Neural progenitor cell (in vitro differentiated cells): ENCODE results near the gene INS. TPM values are rescaled to one million over a fixed set of nuclear protein-coding genes. Genes with fewer than 3 reads are reported as not detected.

ENCODE experiments used
- DNase-seq: peaks from one replicate; pipeline ENCODE4 v3.0.0-alpha.2; 2016; ENCODE audit warnings: low spot score
- H2AFZ ChIP-seq: fragments of 200-600 bp; sonication (generic); replicated peaks from 2 replicates; pipeline ENCODE4 v1.6.1; 2016; ENCODE audit warnings: antibody characterized with exemption
- H3F3A ChIP-seq: fragments of 200-600 bp; sonication (generic); 2 replicates; pipeline ENCODE4 v1.6.1; 2016; ENCODE audit warnings: antibody characterized with exemption, low read depth
- H3K27ac ChIP-seq: fragments of 200-600 bp; sonication (generic); 2 replicates; pipeline ENCODE4 v1.5.1; 2016; ENCODE audit warnings: mild to moderate bottlenecking
- H3K27me3 ChIP-seq: fragments of 200-600 bp; sonication (generic); 2 replicates; pipeline ENCODE4 v1.6.1; 2016; ENCODE audit warnings: mild to moderate bottlenecking, moderate library complexity
- H3K36me3 ChIP-seq: fragments of 200-600 bp; sonication (generic); 2 replicates; pipeline ENCODE4 v1.5.1; 2016
- H3K4me1 ChIP-seq: fragments of 200-600 bp; sonication (generic); 2 replicates; pipeline ENCODE4 v1.6.1; 2016; ENCODE audit warnings: mixed run types
- H3K4me2 ChIP-seq: fragments of 200-600 bp; sonication (generic); 2 replicates; pipeline ENCODE4 v1.6.1; 2016
- H3K4me3 ChIP-seq: fragments of 200-600 bp; sonication (generic); 2 replicates; pipeline ENCODE4 v1.5.1; 2016
- H3K79me2 ChIP-seq: fragments of 200-600 bp; sonication (generic); 2 replicates; pipeline ENCODE4 v1.6.1; 2016; ENCODE audit warnings: low read depth
- H3K9ac ChIP-seq: fragments of 200-600 bp; sonication (generic); 2 replicates; pipeline ENCODE4 v1.6.1; 2016
- H3K9me3 ChIP-seq: fragments of 200-600 bp; sonication (generic); 2 replicates; pipeline ENCODE4 v1.5.1; 2016; ENCODE audit warnings: low read depth
- H4K20me1 ChIP-seq: fragments of 200-600 bp; sonication (generic); 2 replicates; pipeline ENCODE4 v1.6.1; 2016; ENCODE audit warnings: low read depth
- H3K27ac Mint-ChIP-seq: 3 replicates; pipeline ENCODE4 v1.8.0; 2021; ENCODE audit warnings: mixed read lengths
- H3K27me3 Mint-ChIP-seq: 2 replicates; pipeline ENCODE4 v1.8.0; 2022; ENCODE audit warnings: low read depth, mild to moderate bottlenecking, inconsistent platforms, moderate library complexity, mixed read lengths; ENCODE audit not compliant: insufficient read depth
- H3K36me3 Mint-ChIP-seq: 3 replicates; pipeline ENCODE4 v1.8.0; 2021; ENCODE audit warnings: mixed read lengths
- H3K4me1 Mint-ChIP-seq: 3 replicates; pipeline ENCODE4 v1.8.0; 2021; ENCODE audit warnings: mixed read lengths
- H3K4me3 Mint-ChIP-seq: 3 replicates; pipeline ENCODE4 v1.8.0; 2021; ENCODE audit warnings: mild to moderate bottlenecking, moderate library complexity, mixed read lengths
- H3K9me3 Mint-ChIP-seq: 3 replicates; pipeline ENCODE4 v1.8.0; 2020; ENCODE audit warnings: mixed read lengths
- EZH2 ChIP-seq: fragments of 200-600 bp; sonication (generic); IDR thresholded peaks from 2 replicates; pipeline ENCODE4 v1.6.1; 2017; ENCODE audit warnings: antibody characterized with exemption, mild to moderate bottlenecking, moderate library complexity
- EZH2phosphoT487 ChIP-seq: fragments of 200-600 bp; sonication (generic); IDR thresholded peaks from 2 replicates; pipeline ENCODE4 v1.6.1; 2017; ENCODE audit warnings: antibody characterized with exemption
- total RNA-seq: library from RNA; depleted of rRNA; stranded (reverse); fragments of >200 nt; gene quantifications from 2 replicates; pipeline ENCODE4 v1.2.3, GENCODE V29; 2015; ENCODE audit warnings: low replicate concordance
- TF ChIP-seq, protein P1 (sequence below): fragments of 200-600 bp; sonication (generic); IDR thresholded peaks from 2 replicates; pipeline ENCODE4 v1.5.1; 2017; ENCODE audit warnings: antibody characterized with exemption, mild to moderate bottlenecking

INS gene
- total RNA-seq, 1 donor from 2014 or later = not detected

DNA sequence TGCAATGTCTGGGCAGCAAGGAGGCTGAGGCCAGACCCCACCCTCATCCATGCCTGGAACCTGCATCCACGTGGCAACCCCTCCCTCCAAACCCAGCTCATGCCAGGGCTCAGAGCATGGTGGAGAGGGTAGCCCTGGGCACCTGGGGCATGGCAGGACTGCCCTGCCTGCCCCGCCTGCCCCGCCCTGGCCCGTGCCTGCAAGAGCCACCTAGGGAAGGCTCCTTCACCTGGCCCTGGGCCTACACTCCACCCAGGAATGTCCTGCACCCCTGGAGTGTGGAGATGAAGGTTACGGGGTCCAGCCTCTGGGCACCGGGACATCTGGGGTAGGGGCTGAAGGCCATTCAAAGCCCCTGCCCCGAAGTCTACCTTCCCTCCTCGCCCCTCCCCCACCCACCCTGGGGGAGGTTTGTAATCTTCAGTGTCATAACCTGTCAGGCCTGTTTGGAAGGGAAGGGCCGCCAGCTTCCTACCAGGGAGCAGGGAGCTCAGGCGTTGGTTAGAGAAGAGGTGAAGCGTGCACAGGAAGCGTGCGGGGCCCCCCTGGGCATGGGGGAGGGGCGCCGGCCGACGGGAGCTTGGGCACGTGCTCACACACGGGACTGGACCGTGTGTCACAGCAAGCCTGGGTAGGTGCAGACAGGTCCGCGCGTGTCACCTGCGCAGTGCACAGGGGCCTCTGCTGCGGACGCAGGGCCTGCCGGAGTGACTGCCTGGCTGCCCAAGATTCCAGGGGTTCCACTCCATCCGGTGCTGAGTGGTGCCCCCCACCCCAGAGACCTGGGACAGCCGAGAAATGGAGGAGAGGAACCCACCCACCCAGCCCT, 41.3 kb upstream of the INS start:
- Mint-ChIP-seq H3K27me3 (peaks cover 10% of the 10 kb centered on the region), H3K27ac (no peak overlapping the region), H3K9me3 (peaks cover 5% of the 10 kb centered on the region), H3K4me3 (no peak overlapping the region), H3K36me3 (no peaks in the 10 kb centered on the region), H3K4me1 (peaks cover 7% of the 10 kb centered on the region)
- H3K79me2 ChIP-seq = no peaks in the 10 kb centered on the region
- H3F3A ChIP-seq = no peaks in the 10 kb centered on the region
- DNase-seq = no peak
- H3K27ac ChIP-seq = no peak overlapping the region
- no peak overlapping the region for H3K4me3 ChIP-seq
- no peaks in the 10 kb centered on the region for H4K20me1 ChIP-seq
- H3K4me2 ChIP-seq = no peak overlapping the region
- H2AFZ ChIP-seq = no peak overlapping the region
- peaks cover 3% of the 10 kb centered on the region for H3K27me3 ChIP-seq
- TF ChIP-seq, protein P1, sequence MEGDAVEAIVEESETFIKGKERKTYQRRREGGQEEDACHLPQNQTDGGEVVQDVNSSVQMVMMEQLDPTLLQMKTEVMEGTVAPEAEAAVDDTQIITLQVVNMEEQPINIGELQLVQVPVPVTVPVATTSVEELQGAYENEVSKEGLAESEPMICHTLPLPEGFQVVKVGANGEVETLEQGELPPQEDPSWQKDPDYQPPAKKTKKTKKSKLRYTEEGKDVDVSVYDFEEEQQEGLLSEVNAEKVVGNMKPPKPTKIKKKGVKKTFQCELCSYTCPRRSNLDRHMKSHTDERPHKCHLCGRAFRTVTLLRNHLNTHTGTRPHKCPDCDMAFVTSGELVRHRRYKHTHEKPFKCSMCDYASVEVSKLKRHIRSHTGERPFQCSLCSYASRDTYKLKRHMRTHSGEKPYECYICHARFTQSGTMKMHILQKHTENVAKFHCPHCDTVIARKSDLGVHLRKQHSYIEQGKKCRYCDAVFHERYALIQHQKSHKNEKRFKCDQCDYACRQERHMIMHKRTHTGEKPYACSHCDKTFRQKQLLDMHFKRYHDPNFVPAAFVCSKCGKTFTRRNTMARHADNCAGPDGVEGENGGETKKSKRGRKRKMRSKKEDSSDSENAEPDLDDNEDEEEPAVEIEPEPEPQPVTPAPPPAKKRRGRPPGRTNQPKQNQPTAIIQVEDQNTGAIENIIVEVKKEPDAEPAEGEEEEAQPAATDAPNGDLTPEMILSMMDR = no peak
- no peak for TF ChIP-seq EZH2phosphoT487
- no peak for TF ChIP-seq EZH2
- H3K36me3 ChIP-seq = no peaks in the 10 kb centered on the region
- H3K4me1 ChIP-seq = no peaks in the 10 kb centered on the region
- no peak overlapping the region for H3K9ac ChIP-seq
- no peaks in the 10 kb centered on the region for H3K9me3 ChIP-seq

DNA sequence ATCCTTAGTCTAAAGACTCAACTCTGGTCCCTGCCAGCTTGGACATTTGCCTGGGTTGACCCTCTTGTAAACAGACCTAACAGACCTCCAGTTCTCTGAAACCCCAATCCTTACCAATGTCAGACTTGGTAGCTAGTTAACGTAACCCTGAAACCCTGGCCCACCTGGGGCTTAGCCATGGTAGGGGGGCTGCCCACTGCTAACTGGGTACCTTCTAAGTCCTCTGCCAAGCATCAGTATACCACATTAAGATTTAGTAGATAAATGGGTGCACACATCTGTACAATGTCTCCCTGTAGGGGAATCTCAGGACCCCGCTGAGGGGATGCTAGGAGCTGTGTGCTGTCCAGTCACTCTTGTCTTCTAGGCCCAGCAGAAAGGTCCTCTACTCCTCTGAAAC, 40.5 kb upstream of the INS start:
- DNase-seq = no peak
- Histone ChIP-seq H3K9ac (no peak overlapping the region), H3F3A (no peaks in the 10 kb centered on the region), H3K9me3 (no peaks in the 10 kb centered on the region), H4K20me1 (no peaks in the 10 kb centered on the region), H3K27ac (no peak overlapping the region), H3K4me1 (no peaks in the 10 kb centered on the region), H3K4me2 (no peak overlapping the region), H3K79me2 (no peaks in the 10 kb centered on the region), H2AFZ (no peak overlapping the region), H3K36me3 (no peaks in the 10 kb centered on the region), H3K4me3 (no peak overlapping the region), H3K27me3 (peaks cover 4% of the 10 kb centered on the region)
- peaks cover 5% of the 10 kb centered on the region for H3K9me3 Mint-ChIP-seq
- peaks cover 14% of the 10 kb centered on the region for H3K27me3 Mint-ChIP-seq
- H3K4me1 Mint-ChIP-seq = peaks cover 10% of the 10 kb centered on the region
- TF ChIP-seq, protein P1 = no peak
- no peak for TF ChIP-seq EZH2
- TF ChIP-seq EZH2phosphoT487 = no peak
- H3K4me3 Mint-ChIP-seq = no peak overlapping the region
- no peak overlapping the region for H3K27ac Mint-ChIP-seq
- no peaks in the 10 kb centered on the region for H3K36me3 Mint-ChIP-seq

DNA sequence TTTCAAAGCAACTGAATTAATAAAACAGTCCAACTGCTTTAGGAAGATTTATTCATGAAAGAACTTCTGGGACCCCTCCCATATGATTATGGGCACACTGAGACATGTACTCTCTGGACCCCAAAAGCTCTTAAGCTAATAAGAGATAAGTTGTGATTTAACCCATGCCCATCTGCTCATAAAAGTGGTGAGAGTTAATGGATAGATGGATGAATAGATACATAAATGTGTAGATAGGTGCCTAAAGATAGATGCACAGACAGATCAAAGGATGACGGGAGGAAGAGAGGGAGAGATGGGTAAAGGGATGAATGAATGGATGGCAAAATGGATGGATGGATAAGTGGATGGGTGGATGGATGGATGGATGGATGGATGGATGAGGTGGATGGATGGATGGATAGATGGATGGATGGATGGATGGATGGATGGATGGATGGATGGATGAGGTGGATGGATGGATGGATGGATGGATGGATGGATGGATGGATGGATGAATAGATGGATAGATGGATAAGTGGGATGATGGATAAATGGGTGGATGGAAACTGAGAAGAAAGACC, 40.0 kb upstream of the INS start:
- H3K79me2 ChIP-seq = no peaks in the 10 kb centered on the region
- H3K4me1 Mint-ChIP-seq = peaks cover 10% of the 10 kb centered on the region

More for the DNA sequence above, 40.0 kb upstream of the INS start:
- H3K27me3 Mint-ChIP-seq = peaks cover 14% of the 10 kb centered on the region
- Histone ChIP-seq H3K27me3 (peaks cover 9% of the 10 kb centered on the region), H3K4me2 (no peak overlapping the region), H3K4me1 (no peaks in the 10 kb centered on the region), H3K9ac (no peak overlapping the region), H4K20me1 (no peaks in the 10 kb centered on the region), H3F3A (no peaks in the 10 kb centered on the region), H3K9me3 (no peaks in the 10 kb centered on the region), H3K4me3 (no peak overlapping the region), H2AFZ (no peak overlapping the region), H3K36me3 (no peaks in the 10 kb centered on the region), H3K27ac (no peak overlapping the region)
- no peak for DNase-seq
- peak overlapping the region; percentile 8 for H3K4me3 Mint-ChIP-seq
- no peak for TF ChIP-seq EZH2
- TF ChIP-seq, protein P1 = no peak
- no peak for TF ChIP-seq EZH2phosphoT487
- no peak overlapping the region for H3K27ac Mint-ChIP-seq
- no peaks in the 10 kb centered on the region for H3K36me3 Mint-ChIP-seq
- H3K9me3 Mint-ChIP-seq = peaks cover 5% of the 10 kb centered on the region
